Activated CD4-positive, alpha-beta T cell treated with anti-CD3 and anti-CD28 coated beads, Interleukin-2, amount 10 ng/mL, durations not matched to agents 7 days and 5 days (primary cell): ENCODE measurements around the gene TMPRSS12. TPM values are rescaled to one million over a fixed set of nuclear protein-coding genes. Genes with fewer than 3 reads are reported as not detected.
"Not testable (repeated sequence)": the region's sequence is repeated elsewhere in the genome, so short reads cannot be mapped to it uniquely, and the experiment has no call there.

Source experiments
- CTCF ChIA-PET: fragments of 350-600 bp; sonication (Branson Sonifier 250); formaldehyde crosslinking; loops from one replicate; lab custom pipeline; 2021; ENCODE audit warnings: antibody characterized with exemption; lab: Charles Lee
- POLR2A ChIA-PET: fragments of 350-600 bp; sonication (Branson Sonifier 250); formaldehyde crosslinking; loops from one replicate; lab custom pipeline; 2021; ENCODE audit warnings: antibody characterized with exemption; lab: Charles Lee
- DNase-seq: peaks from one replicate; pipeline ENCODE4 v3.0.0-alpha.2; 2020
- H3K27ac Mint-ChIP-seq: one replicate; pipeline ENCODE4 v1.8.0; 2021; ENCODE audit warnings: mild to moderate bottlenecking, moderate library complexity, mixed read lengths
- H3K27me3 Mint-ChIP-seq: one replicate; pipeline ENCODE4 v1.8.0; 2021; ENCODE audit warnings: mixed read lengths
- H3K36me3 Mint-ChIP-seq: one replicate; pipeline ENCODE4 v1.8.0; 2021; ENCODE audit warnings: low read depth, mixed read lengths
- H3K4me1 Mint-ChIP-seq: one replicate; pipeline ENCODE4 v1.8.0; 2021; ENCODE audit warnings: mixed read lengths
- H3K4me3 Mint-ChIP-seq: one replicate; pipeline ENCODE4 v1.8.0; 2021; ENCODE audit warnings: mild to moderate bottlenecking, moderate library complexity, mixed read lengths
- H3K9me3 Mint-ChIP-seq: one replicate; pipeline ENCODE4 v1.8.0; 2021; ENCODE audit warnings: mixed read lengths
- total RNA-seq, 2 experiments: library from RNA; stranded (reverse); gene quantifications; one replicate each; pipeline ENCODE4 v1.2.3, GENCODE V29; 2021

TMPRSS12 gene
- total RNA-seq, 2 experiments from 2014 or later, result not detected

GRCh38 chr12:50923361-50924130, 80.8 kb downstream of the TMPRSS12 start:
- H3K9me3 Mint-ChIP-seq, result peaks cover 1% of the 10 kb centered on the region
- peak overlapping the region; percentile 31 for H3K27ac Mint-ChIP-seq
- peaks cover 3% of the 10 kb centered on the region for H3K27me3 Mint-ChIP-seq

GRCh38 chr12:50924131-50924438, 81.4 kb downstream of the TMPRSS12 start:
- DNase-seq, result no peak
- peaks cover 3% of the 10 kb centered on the region for H3K27me3 Mint-ChIP-seq
- H3K9me3 Mint-ChIP-seq, result no peaks in the 10 kb centered on the region
- peaks cover 32% of the 10 kb centered on the region for H3K4me1 Mint-ChIP-seq
- ChIA-PET POLR2A (no interaction called here), CTCF (no interaction called here)
- no peaks in the 10 kb centered on the region for H3K36me3 Mint-ChIP-seq
- H3K4me3 Mint-ChIP-seq, result peak overlapping the region; percentile 61
- peak overlapping the region; percentile 31 for H3K27ac Mint-ChIP-seq

More at GRCh38 chr12:50923361-50924130, 80.8 kb downstream of the TMPRSS12 start:
- DNase-seq, result no peak
- Mint-ChIP-seq H3K4me1 (peaks cover 36% of the 10 kb centered on the region), H3K4me3 (peak overlapping the region; percentile 61), H3K36me3 (no peaks in the 10 kb centered on the region)
- POLR2A ChIA-PET, result interaction anchor here (0.6 kb wide), 1 partner anchor 347 kb away, joined by 5 read pairs; the partner anchor contains the start of gene SMAGP
- CTCF ChIA-PET, result no interaction called here

- Mint-ChIP-seq H3K4me3 (peak overlapping the region; percentile 61), H3K27ac (peak overlapping the region; percentile 62), H3K27me3 (peaks cover 3% of the 10 kb centered on the region), H3K36me3 (no peaks in the 10 kb centered on the region), H3K4me1 (peaks cover 29% of the 10 kb centered on the region), H3K9me3 (no peaks in the 10 kb centered on the region)
- ChIA-PET CTCF (no interaction called here), POLR2A (interaction anchor here (0.8 kb wide), 1 partner anchor 1009 kb away, joined by 3 read pairs; no protein-coding TSS in a partner anchor)
- peak; percentile 47 for DNase-seq
Measured at GRCh38 chr12:50924439-50925341, 82.0 kb downstream of the TMPRSS12 start.

GRCh38 chr12:50925342-50925651, 82.6 kb downstream of the TMPRSS12 start:
- H3K9me3 Mint-ChIP-seq, result no peaks in the 10 kb centered on the region
- peak overlapping the region; percentile 11 for H3K27ac Mint-ChIP-seq
- peaks cover 29% of the 10 kb centered on the region for H3K4me1 Mint-ChIP-seq
- peak overlapping the region; percentile 61 for H3K4me3 Mint-ChIP-seq
- peaks cover 3% of the 10 kb centered on the region for H3K27me3 Mint-ChIP-seq
- no peaks in the 10 kb centered on the region for H3K36me3 Mint-ChIP-seq
- POLR2A ChIA-PET, result interaction anchor here (0.8 kb wide), 1 partner anchor 1009 kb away, joined by 3 read pairs; no protein-coding TSS in a partner anchor
- CTCF ChIA-PET, result no interaction called here
- no peak for DNase-seq

- H3K27me3 Mint-ChIP-seq, result peaks cover 1% of the 10 kb centered on the region
- peak overlapping the region; percentile 22 for H3K4me3 Mint-ChIP-seq
- H3K9me3 Mint-ChIP-seq, result no peaks in the 10 kb centered on the region
- ChIA-PET CTCF (interaction anchor here (0.7 kb wide), 1 partner anchor 23 kb away, joined by 6 read pairs; no protein-coding TSS in a partner anchor), POLR2A (interaction anchor here (0.8 kb wide), 1 partner anchor 1008 kb away, joined by 3 read pairs; no protein-coding TSS in a partner anchor)
- no peaks in the 10 kb centered on the region for H3K36me3 Mint-ChIP-seq
- no peak for DNase-seq
- H3K4me1 Mint-ChIP-seq, result peaks cover 29% of the 10 kb centered on the region
- no peak overlapping the region for H3K27ac Mint-ChIP-seq
Measured at GRCh38 chr12:50925920-50926319, 83.2 kb downstream of the TMPRSS12 start.

GRCh38 chr12:50926415-50926814, 83.7 kb downstream of the TMPRSS12 start:
- Mint-ChIP-seq H3K4me3 (no peak overlapping the region), H3K9me3 (no peaks in the 10 kb centered on the region), H3K4me1 (peaks cover 29% of the 10 kb centered on the region), H3K27ac (no peak overlapping the region), H3K27me3 (no peaks in the 10 kb centered on the region), H3K36me3 (no peaks in the 10 kb centered on the region)
- CTCF ChIA-PET, result interaction anchor here (0.7 kb wide), 1 partner anchor 24 kb away, joined by 6 read pairs; no protein-coding TSS in a partner anchor
- no peak for DNase-seq
- POLR2A ChIA-PET, result no interaction called here

GRCh38 chr12:50926932-50927331, 84.2 kb downstream of the TMPRSS12 start:
- DNase-seq, CTCF ChIA-PET, H3K36me3 Mint-ChIP-seq, H3K27me3 Mint-ChIP-seq, H3K9me3 Mint-ChIP-seq, H3K27ac Mint-ChIP-seq, POLR2A ChIA-PET, H3K4me3 Mint-ChIP-seq: not testable (repeated sequence)
- H3K4me1 Mint-ChIP-seq, result peaks cover 29% of the 10 kb centered on the region

- POLR2A ChIA-PET, result no interaction called here
- Mint-ChIP-seq H3K9me3 (no peaks in the 10 kb centered on the region), H3K27me3 (no peaks in the 10 kb centered on the region), H3K36me3 (no peaks in the 10 kb centered on the region), H3K27ac (no peak overlapping the region), H3K4me1 (peaks cover 29% of the 10 kb centered on the region), H3K4me3 (no peak overlapping the region)
- no peak for DNase-seq
- CTCF ChIA-PET, result no interaction called here
Measured at GRCh38 chr12:50927356-50927755, 84.6 kb downstream of the TMPRSS12 start.

- Mint-ChIP-seq H3K9me3 (no peaks in the 10 kb centered on the region), H3K4me1 (peaks cover 28% of the 10 kb centered on the region), H3K36me3 (no peaks in the 10 kb centered on the region), H3K27me3 (no peaks in the 10 kb centered on the region), H3K4me3 (no peak overlapping the region), H3K27ac (no peak overlapping the region)
- ChIA-PET POLR2A (no interaction called here), CTCF (no interaction called here)
- no peak for DNase-seq
Measured at GRCh38 chr12:50927766-50928224, 85.1 kb downstream of the TMPRSS12 start.

GRCh38 chr12:50928392-50928791, 85.7 kb downstream of the TMPRSS12 start:
- H3K9me3 Mint-ChIP-seq, result no peaks in the 10 kb centered on the region
- ChIA-PET CTCF (no interaction called here), POLR2A (no interaction called here)
- peaks cover 26% of the 10 kb centered on the region for H3K4me1 Mint-ChIP-seq
- DNase-seq, result no peak
- no peaks in the 10 kb centered on the region for H3K27me3 Mint-ChIP-seq
- H3K27ac Mint-ChIP-seq, result no peak overlapping the region
- H3K36me3 Mint-ChIP-seq, result no peaks in the 10 kb centered on the region
- no peak overlapping the region for H3K4me3 Mint-ChIP-seq

GRCh38 chr12:50929831-50930230, 87.1 kb downstream of the TMPRSS12 start:
- no peak for DNase-seq
- peaks cover 13% of the 10 kb centered on the region for H3K4me1 Mint-ChIP-seq
- no peaks in the 10 kb centered on the region for H3K27me3 Mint-ChIP-seq
- no peaks in the 10 kb centered on the region for H3K9me3 Mint-ChIP-seq
- no peak overlapping the region for H3K4me3 Mint-ChIP-seq
- H3K27ac Mint-ChIP-seq, result no peak overlapping the region
- ChIA-PET POLR2A (no interaction called here), CTCF (interaction anchor here (0.6 to 0.9 kb wide), 2 partner anchors 28 to 402 kb away, joined by 3 read pairs; no protein-coding TSS in a partner anchor)
- no peaks in the 10 kb centered on the region for H3K36me3 Mint-ChIP-seq

- H3K36me3 Mint-ChIP-seq, POLR2A ChIA-PET, H3K27me3 Mint-ChIP-seq, DNase-seq, H3K27ac Mint-ChIP-seq, H3K9me3 Mint-ChIP-seq, H3K4me3 Mint-ChIP-seq, H3K4me1 Mint-ChIP-seq: not testable (repeated sequence)
- CTCF ChIA-PET, result interaction anchor here (0.6 to 0.7 kb wide), 2 partner anchors 22 to 69 kb away, joined by 3 to 4 read pairs; partner anchors contain the start of gene HIGD1C
Measured at GRCh38 chr12:50930477-50930876, 87.8 kb downstream of the TMPRSS12 start.
